Memory B cell (primary cell): Measurements from ENCODE around the gene OPRM1.
"Not testable (repeated sequence)": the region's sequence is repeated elsewhere in the genome, so short reads cannot be mapped to it uniquely, and the experiment has no call there.

ENCODE experiments used
- ATAC-seq: fragments of 150-1000 bp; cut with Tn5 transposase; 2 replicates; pipeline ENCODE4 v1.10.0; 2021; ENCODE audit warnings: low read depth, mild to moderate bottlenecking, moderate library complexity
- DNase-seq, 2 donors: peaks; one replicate each; pipeline ENCODE4 v3.0.0; 2022; ENCODE audit warnings: low spot score in 2 of 2
- H3K27ac Mint-ChIP-seq: one replicate; pipeline ENCODE4 v1.8.0; 2022; ENCODE audit warnings: mild to moderate bottlenecking, moderate library complexity, mixed read lengths
- H3K27me3 Mint-ChIP-seq: one replicate; pipeline ENCODE4 v1.8.0; 2022; ENCODE audit warnings: mixed read lengths
- H3K36me3 Mint-ChIP-seq: one replicate; pipeline ENCODE4 v1.8.0; 2022; ENCODE audit warnings: mild to moderate bottlenecking, mixed read lengths
- H3K4me1 Mint-ChIP-seq: one replicate; pipeline ENCODE4 v1.8.0; 2022; ENCODE audit warnings: mixed read lengths
- H3K4me3 Mint-ChIP-seq: one replicate; pipeline ENCODE4 v1.8.0; 2022; ENCODE audit warnings: mild to moderate bottlenecking, moderate library complexity, mixed read lengths
- H3K9me3 Mint-ChIP-seq: one replicate; pipeline ENCODE4 v1.8.0; 2022; ENCODE audit warnings: mixed read lengths

Gene OPRM1

DNA sequence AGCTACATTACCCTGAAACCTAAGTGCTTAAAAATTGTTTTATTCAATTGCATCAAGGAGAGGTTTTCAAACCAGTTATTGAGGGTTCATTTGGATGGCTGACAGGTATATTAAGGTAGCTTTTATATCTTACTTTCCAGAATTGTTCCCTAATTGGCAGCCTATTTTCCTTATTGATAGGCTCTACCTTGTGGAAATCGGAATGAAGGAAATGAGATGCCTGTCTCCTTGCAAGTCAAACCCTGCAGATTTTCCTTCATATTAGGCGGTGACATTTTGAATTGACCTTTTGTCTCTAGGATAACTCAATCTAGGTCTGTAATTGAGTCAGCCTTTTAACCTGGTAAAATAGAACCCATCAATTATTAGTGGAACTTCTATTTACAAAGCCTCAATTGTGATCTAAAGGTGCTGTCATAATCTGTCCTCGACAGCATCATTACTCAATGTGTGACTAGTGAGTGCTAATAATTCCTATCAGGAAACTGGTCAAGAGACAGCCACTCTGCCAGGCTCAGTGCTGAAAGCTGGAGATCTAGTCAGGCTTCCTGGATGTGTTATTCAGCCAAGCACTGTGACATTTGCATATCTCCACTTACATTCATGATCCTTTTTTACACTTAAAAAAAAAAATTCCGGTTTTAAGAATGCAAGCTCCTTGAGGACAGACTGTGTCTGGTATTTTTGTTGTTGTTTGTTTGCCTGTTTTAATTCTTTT, 20.1 kb downstream of the OPRM1 start:
- DNase-seq = no peak
- Mint-ChIP-seq H3K4me1 (no peaks in the 10 kb centered on the region), H3K9me3 (peaks cover 2% of the 10 kb centered on the region), H3K36me3 (no peaks in the 10 kb centered on the region), H3K27me3 (no peaks in the 10 kb centered on the region), H3K4me3 (no peak overlapping the region), H3K27ac (no peak overlapping the region)
- no peak for ATAC-seq

DNA sequence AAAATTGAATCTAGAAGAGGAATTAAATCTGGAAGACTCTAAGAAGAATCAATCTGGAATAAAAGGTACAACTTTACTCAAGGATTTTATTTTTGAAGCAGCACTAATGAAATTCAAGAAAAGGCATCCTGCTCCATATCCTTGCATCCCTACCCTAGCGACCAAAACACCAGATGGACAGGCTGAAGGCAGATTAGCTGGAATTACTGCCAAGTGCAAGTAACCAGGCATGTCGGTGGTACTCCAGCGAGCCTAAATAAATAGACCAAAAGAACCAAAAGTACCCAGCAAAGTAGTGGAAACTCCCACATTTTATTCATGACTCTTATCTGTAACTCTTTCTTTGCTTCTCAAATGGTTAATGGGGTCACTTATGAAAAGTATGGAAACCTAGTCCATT, 21.0 kb downstream of the OPRM1 start:
- DNase-seq = no peak
- ATAC-seq = no peak
- H3K4me1 Mint-ChIP-seq = no peaks in the 10 kb centered on the region
- peaks cover 2% of the 10 kb centered on the region for H3K9me3 Mint-ChIP-seq
- no peak overlapping the region for H3K27ac Mint-ChIP-seq
- H3K4me3 Mint-ChIP-seq = no peak overlapping the region
- H3K27me3 Mint-ChIP-seq = no peaks in the 10 kb centered on the region
- no peaks in the 10 kb centered on the region for H3K36me3 Mint-ChIP-seq

DNA sequence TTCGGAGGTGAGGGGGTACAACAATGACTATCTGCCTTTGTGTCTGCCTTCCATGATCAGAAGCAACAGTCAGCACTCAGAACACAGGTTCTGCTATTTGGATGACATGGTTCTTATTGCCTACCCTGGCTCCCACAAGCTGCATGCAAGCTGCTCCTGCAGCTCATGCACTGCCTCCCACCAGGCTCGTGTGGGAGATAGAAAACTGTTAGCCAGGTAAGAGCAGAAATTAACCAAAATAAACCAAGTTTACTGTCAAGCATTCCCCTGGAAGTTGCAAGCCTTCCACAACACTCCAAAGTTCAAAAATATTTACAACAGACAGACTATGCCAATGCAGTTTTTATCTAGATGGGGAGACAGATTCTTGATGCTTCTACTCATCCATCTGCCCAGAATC, 31.0 kb downstream of the OPRM1 start:
- no peak overlapping the region for H3K4me3 Mint-ChIP-seq
- H3K4me1 Mint-ChIP-seq = no peaks in the 10 kb centered on the region
- H3K27me3 Mint-ChIP-seq = peaks cover 2% of the 10 kb centered on the region
- DNase-seq (no peak), ATAC-seq (no peak)
- peaks cover 2% of the 10 kb centered on the region for H3K9me3 Mint-ChIP-seq
- no peak overlapping the region for H3K27ac Mint-ChIP-seq
- no peaks in the 10 kb centered on the region for H3K36me3 Mint-ChIP-seq

DNA sequence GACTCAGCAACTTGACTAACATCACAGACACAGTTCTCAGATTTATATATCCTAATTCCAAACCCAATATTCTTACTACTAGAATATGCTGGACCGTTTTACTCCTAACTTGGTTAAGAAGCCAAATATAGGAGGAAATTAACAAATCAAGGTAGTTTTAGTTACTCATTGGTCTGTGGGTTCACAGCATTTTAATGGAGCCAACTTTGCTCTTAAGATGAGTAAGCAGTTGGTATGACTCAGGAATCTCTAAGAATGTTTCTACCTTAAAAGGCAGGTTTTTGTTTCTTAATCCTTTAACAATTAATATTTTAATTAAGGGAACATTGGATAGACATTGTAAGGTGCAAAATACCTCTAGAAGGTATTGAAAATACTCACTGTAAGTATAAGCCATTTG, 31.6 kb downstream of the OPRM1 start:
- Mint-ChIP-seq H3K36me3 (no peaks in the 10 kb centered on the region), H3K27ac (no peak overlapping the region), H3K4me3 (no peak overlapping the region), H3K4me1 (no peaks in the 10 kb centered on the region), H3K9me3 (peaks cover 2% of the 10 kb centered on the region), H3K27me3 (peaks cover 2% of the 10 kb centered on the region)
- ATAC-seq (no peak), DNase-seq (no peak)

DNA sequence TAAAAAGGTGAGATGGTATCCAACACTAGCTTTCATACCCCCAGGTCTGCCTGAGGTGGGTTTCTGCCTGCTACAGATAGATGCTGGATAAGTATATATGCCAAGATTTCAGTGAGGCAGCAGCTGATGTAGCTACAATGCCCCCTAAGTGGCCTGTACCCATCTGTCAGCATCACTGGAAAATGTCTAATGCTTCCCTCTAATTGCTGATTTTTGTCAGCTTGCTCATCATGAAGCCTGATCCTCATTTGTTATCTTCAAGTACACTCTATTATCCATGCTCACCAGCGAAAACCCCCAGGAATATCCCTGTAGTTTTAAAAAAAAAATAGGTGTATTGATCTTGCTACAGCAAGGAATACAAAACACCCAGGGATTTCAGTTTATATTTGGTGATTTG, 32.2 kb downstream of the OPRM1 start:
- H3K4me3 Mint-ChIP-seq = no peak overlapping the region
- peaks cover 2% of the 10 kb centered on the region for H3K27me3 Mint-ChIP-seq

DNA sequence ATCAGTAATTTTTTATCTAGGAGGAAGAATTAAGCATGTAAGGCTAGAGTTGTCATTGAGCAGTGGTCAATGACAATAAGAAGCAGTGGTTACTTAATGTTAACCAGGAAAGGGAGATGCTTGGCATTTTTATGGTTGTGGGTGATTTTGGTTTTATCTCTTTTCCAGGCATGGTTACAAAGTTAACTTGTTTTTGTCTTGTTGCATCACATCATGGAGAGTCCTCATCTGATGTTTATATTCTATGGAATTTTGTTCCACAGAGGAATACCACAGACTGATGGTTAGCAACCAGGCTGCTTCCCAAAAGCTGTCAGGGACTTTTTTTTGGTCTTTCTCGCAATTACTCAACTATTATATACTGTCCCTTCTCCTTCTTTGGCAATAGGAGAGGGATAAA, 32.7 kb downstream of the OPRM1 start:
- H3K9me3 Mint-ChIP-seq = peaks cover 2% of the 10 kb centered on the region
- no peaks in the 10 kb centered on the region for H3K36me3 Mint-ChIP-seq
- H3K27me3 Mint-ChIP-seq = peaks cover 2% of the 10 kb centered on the region
- DNase-seq (no peak), ATAC-seq (no peak)
- no peak overlapping the region for H3K27ac Mint-ChIP-seq
- H3K4me1 Mint-ChIP-seq = no peaks in the 10 kb centered on the region
- no peak overlapping the region for H3K4me3 Mint-ChIP-seq

More for the DNA sequence above, 32.2 kb downstream of the OPRM1 start:
- no peak for DNase-seq
- Mint-ChIP-seq H3K9me3 (peaks cover 2% of the 10 kb centered on the region), H3K27ac (no peak overlapping the region), H3K4me1 (no peaks in the 10 kb centered on the region), H3K36me3 (no peaks in the 10 kb centered on the region)
- ATAC-seq = no peak

DNA sequence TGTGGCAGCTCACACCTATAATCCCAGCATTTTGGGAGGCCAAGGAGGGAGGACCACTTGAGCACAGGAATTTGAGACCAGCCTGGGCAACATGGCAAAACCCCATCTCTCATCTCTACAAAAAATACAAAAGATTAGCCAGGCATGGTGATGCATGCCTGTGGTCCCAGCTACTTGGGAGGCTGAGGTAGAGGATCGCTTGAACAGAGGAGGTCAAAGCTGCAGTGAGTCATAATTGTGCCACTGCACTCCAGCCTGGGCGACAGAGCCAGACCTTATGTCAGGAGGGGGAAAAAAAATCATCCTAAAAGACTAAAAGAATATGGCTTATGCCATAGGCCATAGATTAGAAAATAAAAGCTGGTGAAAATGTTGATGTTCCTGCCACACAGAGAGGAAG, 39.6 kb downstream of the OPRM1 start:
- H3K4me1 Mint-ChIP-seq, ATAC-seq, H3K27ac Mint-ChIP-seq, H3K27me3 Mint-ChIP-seq, H3K36me3 Mint-ChIP-seq, DNase-seq, H3K9me3 Mint-ChIP-seq, H3K4me3 Mint-ChIP-seq: not testable (repeated sequence)

DNA sequence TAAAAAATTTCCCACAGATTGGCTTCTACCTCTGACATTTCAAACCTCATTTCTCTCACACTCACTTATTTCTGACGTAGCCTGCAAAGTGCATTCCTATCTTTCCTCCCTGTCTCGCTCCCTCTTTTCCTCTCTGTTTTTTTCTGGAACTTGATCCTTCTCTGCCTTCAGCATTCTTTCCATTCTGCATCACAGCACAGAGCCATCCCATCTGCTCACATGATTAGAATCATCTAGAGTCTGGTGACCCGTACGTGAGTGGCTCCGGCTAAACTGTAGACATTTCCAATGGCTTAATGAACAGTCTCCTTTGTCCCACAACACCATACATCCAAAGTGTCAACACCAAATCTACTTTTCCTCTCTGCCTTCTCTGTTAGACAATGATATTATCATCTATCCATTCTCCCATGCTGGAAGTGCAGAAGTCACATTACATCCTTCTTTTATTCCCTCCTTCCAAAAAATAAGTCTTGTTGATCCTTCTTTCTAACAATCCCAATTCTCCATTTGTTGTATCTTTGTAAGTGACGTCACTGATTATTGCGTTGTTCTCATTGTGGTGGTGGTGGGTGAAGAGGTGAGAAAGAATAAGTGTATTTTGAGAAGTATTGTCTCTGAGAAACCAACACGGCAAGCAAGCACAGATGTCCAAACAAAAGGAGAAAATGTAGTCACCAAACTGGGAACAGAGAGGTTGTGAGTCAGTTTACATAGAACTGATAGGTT, 41.6 kb downstream of the OPRM1 start:
- Mint-ChIP-seq H3K27me3 (peaks cover 8% of the 10 kb centered on the region), H3K27ac (no peak overlapping the region), H3K4me1 (no peaks in the 10 kb centered on the region), H3K4me3 (no peak overlapping the region), H3K36me3 (no peaks in the 10 kb centered on the region), H3K9me3 (peaks cover 2% of the 10 kb centered on the region)
- no peak for ATAC-seq
- DNase-seq = no peak

DNA sequence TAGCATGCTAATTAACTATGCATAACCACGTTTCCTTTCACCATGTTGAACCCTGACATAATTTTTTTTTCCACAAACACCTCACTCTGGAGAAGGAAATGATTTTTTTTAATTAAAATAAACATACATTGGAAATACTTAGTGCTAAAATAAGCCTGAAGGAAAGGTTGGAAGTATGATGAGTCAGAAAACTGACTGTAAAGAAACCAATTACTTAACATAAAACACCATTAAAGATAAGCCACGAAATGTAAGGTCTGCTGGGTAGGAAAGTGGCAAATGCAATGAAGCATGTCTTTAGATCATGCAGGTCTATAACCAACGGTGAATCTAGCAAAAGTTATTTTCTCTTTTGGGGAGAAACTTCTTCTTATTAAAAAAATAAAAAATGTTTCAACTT, 47.5 kb downstream of the OPRM1 start:
- no peak overlapping the region for H3K4me3 Mint-ChIP-seq
- peaks cover 2% of the 10 kb centered on the region for H3K27me3 Mint-ChIP-seq
- DNase-seq (no peak), ATAC-seq (no peak)
- H3K9me3 Mint-ChIP-seq = peaks cover 2% of the 10 kb centered on the region
- no peak overlapping the region for H3K27ac Mint-ChIP-seq
- H3K36me3 Mint-ChIP-seq = no peaks in the 10 kb centered on the region
- H3K4me1 Mint-ChIP-seq = no peaks in the 10 kb centered on the region

DNA sequence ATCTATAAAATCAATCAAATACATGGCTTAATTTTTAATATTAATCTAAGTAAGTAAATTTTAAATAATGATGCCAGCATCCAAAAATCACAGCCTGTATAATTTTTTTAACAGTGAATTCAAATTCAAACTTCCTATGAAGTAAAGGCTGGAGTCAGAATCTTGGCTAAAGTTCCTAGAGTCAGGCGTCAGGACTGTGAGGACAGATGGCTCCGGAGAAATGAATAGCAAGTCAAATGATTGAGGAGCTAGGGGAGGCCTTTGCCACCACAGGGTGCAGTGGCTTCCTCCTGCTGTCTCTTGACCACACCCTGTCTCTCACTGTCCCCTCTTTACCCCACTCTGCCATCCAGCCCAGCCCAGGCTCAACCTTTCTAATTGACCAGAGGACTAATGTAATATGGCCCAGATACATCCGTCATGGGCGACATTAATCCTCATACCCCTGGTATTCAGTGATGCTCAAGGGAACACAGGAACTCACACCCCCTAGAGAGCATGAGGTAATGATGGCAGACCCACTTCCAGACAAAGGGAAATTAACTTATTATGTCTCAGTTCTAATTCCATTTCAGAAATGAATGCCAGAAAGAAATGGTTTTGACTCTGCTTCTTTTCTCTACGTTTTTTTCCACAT, 53.4 kb downstream of the OPRM1 start:
- ATAC-seq = no peak
- H3K27ac Mint-ChIP-seq = no peak overlapping the region

DNA sequence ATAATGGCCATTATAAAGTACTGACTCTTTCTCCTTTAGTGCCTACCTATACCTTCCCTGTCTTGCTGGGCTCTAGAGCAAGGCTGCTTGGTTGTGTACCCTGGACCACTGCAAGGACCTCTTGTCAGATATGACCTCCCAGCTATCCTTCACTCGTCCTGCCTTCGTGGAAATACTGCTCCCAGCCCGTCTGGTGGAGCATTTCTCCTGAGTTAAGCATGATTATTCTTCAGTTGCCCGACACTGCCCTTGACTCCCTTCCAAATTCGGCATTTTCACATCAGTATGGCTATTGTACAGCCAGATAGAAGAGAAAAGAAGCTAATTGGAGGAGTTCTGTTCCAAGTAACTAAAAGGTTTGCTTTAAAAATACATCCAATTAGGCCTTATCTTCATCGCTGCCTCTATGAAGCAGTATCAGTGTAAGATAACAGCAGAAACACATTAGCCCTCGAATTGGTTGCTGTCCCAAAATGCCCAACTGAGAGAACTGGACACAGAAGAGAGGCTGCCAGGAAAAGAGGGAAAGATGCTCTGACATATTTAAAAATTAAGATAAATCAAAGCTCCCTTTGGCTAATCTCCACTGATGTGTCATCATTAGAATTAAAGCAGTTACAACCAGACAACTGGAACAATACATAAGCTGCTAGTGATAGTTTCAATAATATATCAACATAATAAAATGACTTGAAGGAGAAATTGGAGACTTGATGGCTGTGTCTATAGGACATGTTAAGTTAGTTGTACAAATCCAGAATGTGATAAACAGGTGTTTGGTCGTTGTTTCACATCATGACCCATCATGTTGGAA, 54.4 kb downstream of the OPRM1 start:
- no peak overlapping the region for H3K4me3 Mint-ChIP-seq
- DNase-seq (no peak), ATAC-seq (no peak)
- peaks cover 4% of the 10 kb centered on the region for H3K27me3 Mint-ChIP-seq
- no peak overlapping the region for H3K27ac Mint-ChIP-seq
- H3K36me3 Mint-ChIP-seq = no peaks in the 10 kb centered on the region
- H3K4me1 Mint-ChIP-seq = no peaks in the 10 kb centered on the region
- H3K9me3 Mint-ChIP-seq = peaks cover 1% of the 10 kb centered on the region

More for the DNA sequence above, 53.4 kb downstream of the OPRM1 start:
- H3K4me1 Mint-ChIP-seq = no peaks in the 10 kb centered on the region
- peaks cover 1% of the 10 kb centered on the region for H3K9me3 Mint-ChIP-seq
- no peak for DNase-seq
- peaks cover 4% of the 10 kb centered on the region for H3K27me3 Mint-ChIP-seq
- H3K4me3 Mint-ChIP-seq = no peak overlapping the region
- no peaks in the 10 kb centered on the region for H3K36me3 Mint-ChIP-seq

DNA sequence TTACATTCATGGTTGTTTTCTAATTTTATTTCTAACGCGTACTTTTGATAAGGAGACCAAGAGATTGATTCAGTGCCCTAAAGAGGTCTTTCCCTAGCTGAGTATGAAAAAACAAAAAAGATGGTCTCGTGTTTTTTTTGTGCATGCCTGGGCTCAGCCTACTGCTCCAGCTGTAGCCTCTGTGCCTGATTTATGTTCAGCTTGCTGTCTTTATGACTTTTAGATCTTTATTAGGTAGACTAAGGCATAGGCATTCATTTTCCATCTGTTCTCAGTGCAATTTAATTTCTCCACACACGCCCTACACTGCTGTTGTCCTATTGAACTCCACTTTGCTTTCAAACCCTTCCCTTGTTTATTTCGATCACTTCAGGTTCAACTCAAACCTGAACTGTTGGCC, 56.5 kb downstream of the OPRM1 start:
- Mint-ChIP-seq H3K36me3 (no peaks in the 10 kb centered on the region), H3K27me3 (peaks cover 4% of the 10 kb centered on the region), H3K9me3 (peaks cover 1% of the 10 kb centered on the region), H3K4me3 (no peak overlapping the region), H3K27ac (no peak overlapping the region), H3K4me1 (no peaks in the 10 kb centered on the region)
- DNase-seq (no peak), ATAC-seq (no peak)

DNA sequence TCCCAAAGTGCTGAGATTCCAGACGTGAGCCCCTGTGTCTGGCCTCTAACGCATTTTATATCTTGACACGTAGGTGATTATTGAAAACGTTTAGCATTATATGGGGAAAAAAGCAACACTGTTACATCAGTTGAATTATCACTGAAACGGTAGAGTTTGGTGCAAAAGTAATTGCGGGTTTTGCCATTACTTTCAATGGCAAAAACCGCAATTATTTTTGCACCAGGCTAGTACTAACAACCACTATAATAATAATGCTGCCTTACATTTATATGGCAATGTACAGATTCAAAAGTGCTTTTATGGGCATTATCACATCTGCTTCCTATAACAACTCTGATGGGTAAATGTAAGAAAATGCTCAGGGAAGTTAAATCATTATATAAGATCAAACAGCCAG, 57.3 kb downstream of the OPRM1 start:
- ATAC-seq (no peak), DNase-seq (no peak)
- Mint-ChIP-seq H3K9me3 (peaks cover 1% of the 10 kb centered on the region), H3K27ac (no peak overlapping the region), H3K4me1 (no peaks in the 10 kb centered on the region), H3K27me3 (peaks cover 4% of the 10 kb centered on the region), H3K4me3 (no peak overlapping the region), H3K36me3 (no peaks in the 10 kb centered on the region)

DNA sequence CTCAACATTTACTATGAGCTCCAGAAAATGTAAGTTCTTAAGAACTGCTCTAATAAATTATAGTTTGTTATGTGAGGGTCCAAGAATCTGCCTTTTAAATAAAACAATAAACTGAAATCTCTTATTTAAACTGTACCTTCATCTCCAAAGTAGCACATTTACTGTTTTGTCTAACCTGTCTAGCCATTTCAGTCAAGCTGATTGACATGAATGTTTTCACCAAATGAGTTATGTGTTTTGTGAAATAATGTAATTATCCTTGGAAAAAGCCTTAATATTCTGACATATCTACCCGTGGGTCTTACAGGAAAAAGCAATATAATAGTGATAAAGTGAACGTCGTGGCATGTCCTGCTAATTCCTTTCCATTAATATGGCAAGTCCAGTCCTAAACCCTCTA, 57.8 kb downstream of the OPRM1 start:
- ATAC-seq (no peak), DNase-seq (no peak)
- no peak overlapping the region for H3K27ac Mint-ChIP-seq
- no peaks in the 10 kb centered on the region for H3K4me1 Mint-ChIP-seq
- H3K9me3 Mint-ChIP-seq = peaks cover 1% of the 10 kb centered on the region
- H3K36me3 Mint-ChIP-seq = no peaks in the 10 kb centered on the region
- H3K4me3 Mint-ChIP-seq = no peak overlapping the region
- peaks cover 4% of the 10 kb centered on the region for H3K27me3 Mint-ChIP-seq
